OCI-LY3 (cell line): ENCODE data around the gene HSPA12A.

Experiments
- EZH2phosphoT487 ChIP-seq: fragments of 200-600 bp; shearing (Covaris generic); IDR thresholded peaks from 2 replicates; pipeline ENCODE4 v1.6.1; 2018; ENCODE audit warnings: antibody characterized with exemption, mixed run types, low read depth
- TF ChIP-seq, protein P1 (sequence below): fragments of 200-600, 300-600 bp; sonication (generic); IDR thresholded peaks from 2 replicates; pipeline ENCODE4 v1.5.1; 2014; ENCODE audit warnings: antibody characterized with exemption, low read length, low read depth

DNA sequence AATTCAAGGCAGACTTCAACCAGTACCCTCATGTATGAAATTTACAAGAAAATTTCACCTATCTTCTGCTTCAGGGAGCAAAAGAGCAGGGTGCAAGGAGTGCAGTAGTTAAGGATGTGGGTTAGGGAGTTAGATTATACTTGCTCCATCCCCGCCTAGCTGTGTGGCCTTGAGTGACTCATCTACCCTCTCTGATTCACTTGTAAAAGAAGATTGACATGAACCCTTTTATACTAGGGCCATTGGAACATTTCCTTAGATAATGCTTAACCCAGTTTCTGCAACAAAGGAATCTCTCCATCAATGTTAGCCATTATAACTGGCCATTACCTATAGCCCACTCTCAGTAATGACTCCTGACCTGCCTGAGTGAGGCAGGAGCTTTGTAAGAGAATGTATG is 10.2 kb upstream of the HSPA12A start:
- TF ChIP-seq, protein P1, sequence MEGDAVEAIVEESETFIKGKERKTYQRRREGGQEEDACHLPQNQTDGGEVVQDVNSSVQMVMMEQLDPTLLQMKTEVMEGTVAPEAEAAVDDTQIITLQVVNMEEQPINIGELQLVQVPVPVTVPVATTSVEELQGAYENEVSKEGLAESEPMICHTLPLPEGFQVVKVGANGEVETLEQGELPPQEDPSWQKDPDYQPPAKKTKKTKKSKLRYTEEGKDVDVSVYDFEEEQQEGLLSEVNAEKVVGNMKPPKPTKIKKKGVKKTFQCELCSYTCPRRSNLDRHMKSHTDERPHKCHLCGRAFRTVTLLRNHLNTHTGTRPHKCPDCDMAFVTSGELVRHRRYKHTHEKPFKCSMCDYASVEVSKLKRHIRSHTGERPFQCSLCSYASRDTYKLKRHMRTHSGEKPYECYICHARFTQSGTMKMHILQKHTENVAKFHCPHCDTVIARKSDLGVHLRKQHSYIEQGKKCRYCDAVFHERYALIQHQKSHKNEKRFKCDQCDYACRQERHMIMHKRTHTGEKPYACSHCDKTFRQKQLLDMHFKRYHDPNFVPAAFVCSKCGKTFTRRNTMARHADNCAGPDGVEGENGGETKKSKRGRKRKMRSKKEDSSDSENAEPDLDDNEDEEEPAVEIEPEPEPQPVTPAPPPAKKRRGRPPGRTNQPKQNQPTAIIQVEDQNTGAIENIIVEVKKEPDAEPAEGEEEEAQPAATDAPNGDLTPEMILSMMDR = no peak
- TF ChIP-seq EZH2phosphoT487 = no peak
